Gastrocnemius medialis (tissue), 4 donors: ENCODE results near the gene DUS1L. TPM values are rescaled to one million over a fixed set of nuclear protein-coding genes. Genes with fewer than 3 reads are reported as not detected.
A peak's percentile ranks its signal among the peaks of the same experiment; 100 is the strongest.
"Not testable (repeated sequence)": the region's sequence is repeated elsewhere in the genome, so short reads cannot be mapped to it uniquely, and the experiment has no call there.

ENCODE experiments used
- ATAC-seq, 2 donors: fragments of 150-250 bp; one replicate each; pipeline ENCODE4 v1.9.1; 2016
- DNase-seq, 2 donors: peaks; one replicate each; pipeline ENCODE4 v3.0.0-alpha.2; 2019
- H3K27ac ChIP-seq, 4 donors: fragments of 200-600 bp; sonication (generic); 1 replicate in 1 of 4; 2 replicates in 3 of 4; pipeline ENCODE4 v1.5.1; 2016 to 2018; ENCODE audit warnings: mild to moderate bottlenecking in 2 of 4, moderate library complexity in 1 of 4
- H3K27me3 ChIP-seq, 3 donors: fragments of 200-600 bp; sonication (generic) in 2 of 3; 1 replicate in 1 of 3; 2 replicates in 2 of 3; pipeline versions ENCODE4 v1.5.1 to v1.6.0; 2016 to 2019; ENCODE audit warnings: mild to moderate bottlenecking in 1 of 3, moderate library complexity in 1 of 3
- H3K36me3 ChIP-seq, 2 donors: fragments of 200-600 bp; sonication (generic) in 1 of 2; one replicate each; pipeline ENCODE4 v1.5.1; 2017 to 2018
- H3K4me1 ChIP-seq, 2 donors: fragments of 200-600 bp; sonication (generic) in 1 of 2; one replicate each; pipeline ENCODE4 v1.5.1; 2016 to 2017; ENCODE audit warnings: mild to moderate bottlenecking in 2 of 2
- H3K4me3 ChIP-seq, 4 donors: fragments of 200-600 bp; sonication (generic) in 3 of 4; 1 replicate in 1 of 4; 2 replicates in 3 of 4; pipeline ENCODE4 v1.5.1; 2016 to 2019; ENCODE audit warnings: mild to moderate bottlenecking in 2 of 4
- H3K9me3 ChIP-seq, 3 donors: fragments of 200-600 bp; sonication (generic) in 2 of 3; 1 replicate in 1 of 3; 2 replicates in 2 of 3; pipeline ENCODE4 v1.5.1; 2016 to 2019
- CTCF ChIP-seq, 5 experiments: fragments of 450-650 bp in 3 of 5; fragments of 200-600 bp in 2 of 5; sonication (generic) in 2 of 5; IDR thresholded peaks in 4 of 5; conservative IDR thresholded peaks in 1 of 5; 1 replicate in 4 of 5; 2 replicates in 1 of 5; pipeline ENCODE4 v1.5.1; 2016 to 2019; ENCODE audit warnings: antibody characterized with exemption in 5 of 5, mild to moderate bottlenecking in 3 of 5, moderate library complexity in 3 of 5
- POLR2A ChIP-seq, 2 donors: fragments of 450-650 bp; IDR thresholded peaks; one replicate each; pipeline ENCODE4 v1.6.1; 2017; ENCODE audit warnings: antibody characterized with exemption in 2 of 2, mild to moderate bottlenecking in 2 of 2, moderate library complexity in 2 of 2
- in situ Hi-C, 4 donors: fragments of 200-750 bp; cut with MboI; loops; one replicate each; pipeline versions ENCODE4 v1.15.0 to v1.8.0; 2017; ENCODE audit warnings: low sequenced_read_pairs in 4 of 4
- intact Hi-C: fragments of 100-400 bp; cut with DNase I; formaldehyde crosslinking; loops from one replicate; pipeline ENCODE4 v1.15.1; 2023; ENCODE audit warnings: low total_unique reads
- total RNA-seq, 4 donors: library from RNA; depleted of rRNA; stranded (reverse); fragments of >200 nt; gene quantifications; one replicate each; pipeline versions ENCODE4 v1.1.0 to v1.2.3, GENCODE V29; 2016

Gene DUS1L
- total RNA-seq, 4 donors from 2014 or later: 54.6 to 119 (median 83.2) TPM

- no peaks in the 10 kb centered on the region for H3K27me3 ChIP-seq
- DNase-seq (no peak), ATAC-seq (no peak)
- TF ChIP-seq POLR2A (IDR thresholded peaks at IDR 0.05): no peak
- TF ChIP-seq CTCF (IDR thresholded peaks at IDR 0.05 in 4 of 5, conservative IDR thresholded peaks at IDR 0.05 in 1 of 5): no peak
- in situ Hi-C loops: loop anchor here in 1 of 4 donors (25.0 kb wide), 1 partner anchor 95 kb away; no protein-coding TSS in a partner anchor
- no peaks in the 10 kb centered on the region for H3K9me3 ChIP-seq
- H3K4me3 ChIP-seq: no peak overlapping the region
- peaks cover 0 to 6% of the 10 kb centered on the region in 2 donors for H3K4me1 ChIP-seq
- H3K36me3 ChIP-seq: peaks cover 0 to 11% of the 10 kb centered on the region in 2 donors
- no peak overlapping the region for H3K27ac ChIP-seq
- intact Hi-C loops: no loop called here
Observed at GRCh38 chr17:82042649-82043048, 23.0 kb downstream of the DUS1L start.

- ATAC-seq (no peak), DNase-seq (no peak)
- peaks cover 6 to 12% of the 10 kb centered on the region in 2 donors for H3K4me1 ChIP-seq
- H3K9me3 ChIP-seq: no peaks in the 10 kb centered on the region
- peaks cover 0 to 2% of the 10 kb centered on the region in 2 donors for H3K36me3 ChIP-seq
- TF ChIP-seq POLR2A (IDR thresholded peaks at IDR 0.05) (no peak), CTCF (IDR thresholded peaks at IDR 0.05 in 4 of 5, conservative IDR thresholded peaks at IDR 0.05 in 1 of 5) (no peak)
- in situ Hi-C loops (loop anchor here in 1 of 4 donors (25.0 kb wide), 1 partner anchor 96 kb away; no protein-coding TSS in a partner anchor), intact Hi-C loops (no loop called here)
- no peak overlapping the region for H3K27ac ChIP-seq
- H3K27me3 ChIP-seq: no peaks in the 10 kb centered on the region
- H3K4me3 ChIP-seq: no peak overlapping the region
Observed at GRCh38 chr17:82041144-82041814, 24.3 kb downstream of the DUS1L start.

- Histone ChIP-seq H3K4me1 (peaks cover 9 to 22% of the 10 kb centered on the region in 2 donors), H3K9me3 (no peaks in the 10 kb centered on the region), H3K36me3 (peaks cover 3 to 16% of the 10 kb centered on the region in 2 donors), H3K4me3 (no peak overlapping the region), H3K27ac (no peak overlapping the region), H3K27me3 (no peaks in the 10 kb centered on the region)
- in situ Hi-C loops (loop anchor here (10.0 to 25.0 kb wide), 2 partner anchors 98 to 115 kb away; no protein-coding TSS in a partner anchor), intact Hi-C loops (loop anchor here (5.0 kb wide), 1 partner anchor 198 kb away; no protein-coding TSS in a partner anchor)
- ATAC-seq (no peak), DNase-seq (no peak)
- TF ChIP-seq POLR2A (IDR thresholded peaks at IDR 0.05) (no peak), CTCF (IDR thresholded peaks at IDR 0.05 in 4 of 5, conservative IDR thresholded peaks at IDR 0.05 in 1 of 5) (no peak)
Observed at GRCh38 chr17:82039695-82040299, 25.8 kb downstream of the DUS1L start.

- intact Hi-C loops: loop anchor here (5.0 kb wide), 1 partner anchor 198 kb away; no protein-coding TSS in a partner anchor
- in situ Hi-C loops: loop anchor here (10.0 to 25.0 kb wide), 2 partner anchors 98 to 116 kb away; no protein-coding TSS in a partner anchor
- not testable (repeated sequence) for ATAC-seq, H3K27ac ChIP-seq, DNase-seq, H3K4me3 ChIP-seq, H3K9me3 ChIP-seq, H3K27me3 ChIP-seq
- Histone ChIP-seq H3K36me3 (peaks cover 3 to 16% of the 10 kb centered on the region in 2 donors), H3K4me1 (peaks cover 9 to 22% of the 10 kb centered on the region in 2 donors)
Observed at GRCh38 chr17:82038796-82039409, 26.7 kb downstream of the DUS1L start.

- Histone ChIP-seq H3K27me3 (peaks cover 0 to 2% (median 0%) of the 10 kb centered on the region in 3 donors), H3K27ac (peak overlapping the region; percentile 85 to 99 (median 95)), H3K4me3 (peak overlapping the region; percentile 63 to 89 (median 78)), H3K36me3 (peaks cover 3 to 16% of the 10 kb centered on the region in 2 donors), H3K4me1 (peaks cover 9 to 22% of the 10 kb centered on the region in 2 donors), H3K9me3 (no peaks in the 10 kb centered on the region)
- TF ChIP-seq CTCF (IDR thresholded peaks at IDR 0.05 in 4 of 5, conservative IDR thresholded peaks at IDR 0.05 in 1 of 5): no peak
- TF ChIP-seq POLR2A (IDR thresholded peaks at IDR 0.05): no peak
- no peak for DNase-seq
- ATAC-seq: no peak
- intact Hi-C loops (loop anchor here (1.0 to 5.0 kb wide), 3 partner anchors 15 to 199 kb away; partner anchors contain the start of genes FASN and LRRC45), in situ Hi-C loops (loop anchor here (10.0 to 25.0 kb wide), 2 partner anchors 99 to 117 kb away; no protein-coding TSS in a partner anchor)
Observed at GRCh38 chr17:82037889-82038195, 27.8 kb downstream of the DUS1L start.
